Spleen (tissue), 11 donors: ENCODE data around the gene MUCL3. TPM values are rescaled to one million over a fixed set of nuclear protein-coding genes. Genes with fewer than 3 reads are reported as not detected.
"Not testable (repeated sequence)": the region's sequence is repeated elsewhere in the genome, so short reads cannot be mapped to it uniquely, and the experiment has no call there.

Experiments
- DNase-seq: peaks from one replicate; pipeline ENCODE4 v3.0.0-alpha.2; 2020
- H3K27ac ChIP-seq, 8 donors: fragments of 200-600 bp; sonication (generic) in 7 of 8; 1 replicate in 4 of 8; 2 replicates in 4 of 8; pipeline versions ENCODE4 v1.5.0 to v1.8.0; 2016 to 2021; ENCODE audit warnings: inconsistent platforms in 4 of 8, mild to moderate bottlenecking in 4 of 8, moderate library complexity in 1 of 8
- H3K27me3 ChIP-seq, 7 donors: fragments of 200-600 bp; sonication (generic) in 6 of 7; replicated peaks in 1 of 7; 1 replicate in 4 of 7; 2 replicates in 3 of 7; pipeline versions ENCODE4 v1.5.0 to v1.8.0; 2016 to 2021; ENCODE audit warnings: inconsistent platforms in 3 of 7, mild to moderate bottlenecking in 1 of 7
- H3K36me3 ChIP-seq, 6 donors: fragments of 200-600 bp; sonication (generic) in 5 of 6; 1 replicate in 4 of 6; 2 replicates in 2 of 6; pipeline versions ENCODE4 v1.5.0 to v1.8.0; 2016 to 2021; ENCODE audit warnings: inconsistent platforms in 2 of 6
- H3K4me1 ChIP-seq, 6 donors: fragments of 200-600 bp; sonication (generic) in 5 of 6; 1 replicate in 3 of 6; 2 replicates in 3 of 6; pipeline versions ENCODE4 v1.5.0 to v1.8.0; 2016 to 2021; ENCODE audit warnings: inconsistent platforms in 3 of 6
- H3K4me3 ChIP-seq, 8 donors: fragments of 200-600 bp; sonication (generic) in 7 of 8; 1 replicate in 4 of 8; 2 replicates in 4 of 8; pipeline versions ENCODE4 v1.5.0 to v1.8.0; 2016 to 2021; ENCODE audit warnings: inconsistent platforms in 4 of 8, mild to moderate bottlenecking in 4 of 8, moderate library complexity in 2 of 8
- H3K9me3 ChIP-seq, 8 donors: fragments of 200-600 bp; sonication (generic) in 7 of 8; 1 replicate in 4 of 8; 2 replicates in 4 of 8; pipeline versions ENCODE4 v1.5.0 to v1.8.0; 2016 to 2021; ENCODE audit warnings: inconsistent platforms in 4 of 8
- POLR2A ChIP-seq, 3 donors: fragments of 450-650 bp; IDR thresholded peaks; one replicate each; pipeline ENCODE4 v1.5.1; 2017; ENCODE audit warnings: antibody characterized with exemption in 3 of 3, mild to moderate bottlenecking in 1 of 3
- POLR2AphosphoS5 ChIP-seq, 3 donors: sonication (generic); formaldehyde crosslinking; IDR thresholded peaks; one replicate each; pipeline ENCODE4 v1.5.1; 2017; ENCODE audit warnings: antibody characterized with exemption in 3 of 3
- WGBS, 5 donors: extraction: QIAGEN DNeasy Blood & Tissue Kit in 3 of 5; methylation state at CpG; one replicate each; pipeline versions ENCODE4 v1.1.5 to v1.1.7; 2013 to 2018; 5-methylcytosine and 5-hydroxymethylcytosine counted together
- intact Hi-C: fragments of 100-400 bp; cut with DNase I; formaldehyde crosslinking; loops from one replicate; pipeline ENCODE4 v1.15.0; 2023; ENCODE audit warnings: low total_unique reads
- polyA plus RNA-seq, 3 donors: library from polyadenylated mRNA; stranded (reverse); fragments of 200-250 nt; gene quantifications; one replicate each; pipeline ENCODE4 v1.2.1, GENCODE V29; 2013
- total RNA-seq, 7 donors: library from RNA; depleted of rRNA in 3 of 7; stranded (reverse); fragments of >200 nt in 3 of 7; fragmentation: NEBNext Ultra II Directional in 4 of 7; extraction: Animal tissue kit (Norgen Biotek cat#: 25700) in 4 of 7; gene quantifications; one replicate each; pipeline versions ENCODE4 v1.1.0 to v1.2.1, GENCODE V29; 2016 to 2021
- TF ChIP-seq, protein P1 (sequence below), 11 experiments: fragments of 200-600 bp in 7 of 11; fragments of 450-650 bp in 4 of 11; sonication (generic) in 4 of 11; IDR thresholded peaks in 8 of 11; conservative IDR thresholded peaks in 3 of 11; 1 replicate in 7 of 11; 2 replicates in 4 of 11; pipeline versions ENCODE4 v1.4.0 to v1.8.0; 2016 to 2021; ENCODE audit warnings: antibody characterized with exemption in 11 of 11, inconsistent platforms in 4 of 11, mild to moderate bottlenecking in 1 of 11
- donor health status: healthy with polysubstance abuse.
- donor health status: DM: no; HTN: no; CAD: no; lungs with moderate emphysema.
- donor health status: DM: no; HTN: no; CAD: no.
- donor health status: Bipolar disorder and iron deficiency.
- donor health status: healthy.
- donor health status: DM: no; HTN: no; CAD: no.
- donor health status: DM: yes; HTN: yes; CAD: no.

Gene MUCL3
- total and polyA plus RNA-seq, 10 donors, result 0.03 TPM; not detected in 9

DNA sequence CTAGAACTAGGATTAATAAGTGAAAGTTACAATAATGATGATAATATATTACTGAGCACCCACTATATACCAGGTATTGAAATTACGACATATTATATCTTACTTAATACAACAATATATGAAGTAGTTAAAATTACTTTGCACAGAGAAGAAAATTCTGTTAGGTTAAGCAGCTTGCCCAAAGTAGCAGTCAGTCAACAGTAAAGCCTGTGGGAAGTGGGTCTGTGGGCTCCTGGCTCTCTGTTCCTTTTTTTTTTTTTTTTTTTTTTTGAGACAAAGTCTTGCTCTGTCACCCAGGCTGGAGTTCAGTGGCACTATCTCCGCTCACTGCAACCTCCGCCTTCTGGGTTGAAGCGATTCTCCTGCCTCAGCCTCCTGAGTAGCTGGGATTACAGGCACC, 37.5 kb upstream of the MUCL3 start:
- no peak for TF ChIP-seq POLR2AphosphoS5 (IDR thresholded peaks at IDR 0.05)
- no peak for TF ChIP-seq POLR2A (IDR thresholded peaks at IDR 0.05)
- TF ChIP-seq, protein P1, sequence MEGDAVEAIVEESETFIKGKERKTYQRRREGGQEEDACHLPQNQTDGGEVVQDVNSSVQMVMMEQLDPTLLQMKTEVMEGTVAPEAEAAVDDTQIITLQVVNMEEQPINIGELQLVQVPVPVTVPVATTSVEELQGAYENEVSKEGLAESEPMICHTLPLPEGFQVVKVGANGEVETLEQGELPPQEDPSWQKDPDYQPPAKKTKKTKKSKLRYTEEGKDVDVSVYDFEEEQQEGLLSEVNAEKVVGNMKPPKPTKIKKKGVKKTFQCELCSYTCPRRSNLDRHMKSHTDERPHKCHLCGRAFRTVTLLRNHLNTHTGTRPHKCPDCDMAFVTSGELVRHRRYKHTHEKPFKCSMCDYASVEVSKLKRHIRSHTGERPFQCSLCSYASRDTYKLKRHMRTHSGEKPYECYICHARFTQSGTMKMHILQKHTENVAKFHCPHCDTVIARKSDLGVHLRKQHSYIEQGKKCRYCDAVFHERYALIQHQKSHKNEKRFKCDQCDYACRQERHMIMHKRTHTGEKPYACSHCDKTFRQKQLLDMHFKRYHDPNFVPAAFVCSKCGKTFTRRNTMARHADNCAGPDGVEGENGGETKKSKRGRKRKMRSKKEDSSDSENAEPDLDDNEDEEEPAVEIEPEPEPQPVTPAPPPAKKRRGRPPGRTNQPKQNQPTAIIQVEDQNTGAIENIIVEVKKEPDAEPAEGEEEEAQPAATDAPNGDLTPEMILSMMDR (IDR thresholded peaks at IDR 0.05 in 8 of 11, conservative IDR thresholded peaks at IDR 0.05 in 3 of 11), result no peak
- Histone ChIP-seq H3K9me3 (no peaks in the 10 kb centered on the region), H3K4me1 (peaks cover 4 to 31% (median 11%) of the 10 kb centered on the region in 6 donors), H3K27me3 (no peaks in the 10 kb centered on the region), H3K36me3 (peaks cover 0 to 19% (median 13%) of the 10 kb centered on the region in 6 donors), H3K27ac (peak overlapping the region in 1 of 8 donors; percentile 8), H3K4me3 (no peak overlapping the region)
- 68 to 78% (median 70%) methylated on average over 4 of the region's 4 CpGs for WGBS, 5 donors
- no peak for DNase-seq
- intact Hi-C loops, result no loop called here

- H3K9me3 ChIP-seq, H3K27me3 ChIP-seq, DNase-seq, intact Hi-C loops: not testable (repeated sequence)
- peaks cover 0 to 30% (median 26%) of the 10 kb centered on the region in 6 donors for H3K36me3 ChIP-seq
- WGBS, 5 donors, result 48 to 68% (median 51%) methylated on average over 13 to 16 of the region's 16 CpGs
- peak overlapping the region; percentile 87 to 98 (median 92) for H3K4me3 ChIP-seq
- peak overlapping the region in 6 of 8 donors; percentile 29 to 78 (median 59) for H3K27ac ChIP-seq
- H3K4me1 ChIP-seq, result peaks cover 10 to 49% (median 23%) of the 10 kb centered on the region in 6 donors
Measured at GRCh38 chr6:30907290-30907757, 33.4 kb upstream of the MUCL3 start.

- Histone ChIP-seq H3K4me1 (peaks cover 10 to 46% (median 20%) of the 10 kb centered on the region in 6 donors), H3K27me3 (no peaks in the 10 kb centered on the region), H3K4me3 (peak within 1 kb of the TSS; percentile 87 to 98 (median 92)), H3K9me3 (no peaks in the 10 kb centered on the region), H3K36me3 (peaks cover 0 to 35% (median 26%) of the 10 kb centered on the region in 6 donors), H3K27ac (peak within 1 kb of the TSS in 7 of 8 donors; percentile 29 to 78 (median 51))
- 1 to 2% (median 1%) methylated on average over 37 to 49 of the region's 49 CpGs for WGBS, 5 donors
- TF ChIP-seq POLR2A (IDR thresholded peaks at IDR 0.05) (no peak), POLR2AphosphoS5 (IDR thresholded peaks at IDR 0.05) (peak; percentile 82 to 87 (median 83))
- TF ChIP-seq, protein P1 (IDR thresholded peaks at IDR 0.05 in 8 of 11, conservative IDR thresholded peaks at IDR 0.05 in 3 of 11), result no peak
- DNase-seq, result peak; percentile 99
- intact Hi-C loops, result no loop called here
Measured at GRCh38 chr6:30907758-30908591, 32.8 kb upstream of the MUCL3 start, which contains the start of gene GTF2H4. GTF2H4 (plus strand) TSS chr6:30908207.

DNA sequence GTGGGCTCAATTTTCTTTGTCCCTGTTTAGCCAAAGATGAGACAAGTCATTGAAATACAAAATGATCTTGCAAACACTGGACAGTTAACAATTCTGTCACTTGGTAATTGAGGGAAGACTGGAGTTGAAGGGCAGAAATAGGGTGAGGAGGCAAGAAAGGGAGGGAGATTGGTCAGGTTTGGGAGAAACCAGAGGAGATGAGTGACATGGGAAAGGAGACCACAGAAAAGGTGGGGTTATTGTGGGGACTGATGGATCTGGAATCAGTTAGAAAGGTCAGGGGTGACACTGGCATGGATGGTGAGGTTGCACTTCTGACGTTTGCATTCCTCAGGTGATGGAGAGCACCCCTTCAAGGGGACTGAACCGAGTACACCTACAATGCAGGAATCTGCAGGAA, 32.1 kb upstream of the MUCL3 start:
- Histone ChIP-seq H3K4me1 (peaks cover 17 to 46% (median 25%) of the 10 kb centered on the region in 6 donors), H3K27ac (peak overlapping the region in 4 of 8 donors; percentile 42 to 78 (median 70)), H3K4me3 (peak overlapping the region; percentile 87 to 98 (median 92)), H3K9me3 (no peaks in the 10 kb centered on the region), H3K36me3 (peaks cover 0 to 38% (median 26%) of the 10 kb centered on the region in 6 donors), H3K27me3 (no peaks in the 10 kb centered on the region)
- no peak for DNase-seq
- no peak for TF ChIP-seq POLR2A (IDR thresholded peaks at IDR 0.05)
- no peak for TF ChIP-seq POLR2AphosphoS5 (IDR thresholded peaks at IDR 0.05)
- TF ChIP-seq, protein P1 (IDR thresholded peaks at IDR 0.05 in 8 of 11, conservative IDR thresholded peaks at IDR 0.05 in 3 of 11), result no peak
- intact Hi-C loops, result no loop called here
- 28 to 43% (median 31%) methylated on average over 2 of the region's 2 CpGs for WGBS, 5 donors

- DNase-seq, result peak; percentile 72
- Histone ChIP-seq H3K4me1 (peaks cover 28 to 59% (median 39%) of the 10 kb centered on the region in 6 donors), H3K36me3 (peaks cover 0 to 38% (median 26%) of the 10 kb centered on the region in 6 donors)
- H3K27me3 ChIP-seq, H3K27ac ChIP-seq, H3K9me3 ChIP-seq, H3K4me3 ChIP-seq, intact Hi-C loops: not testable (repeated sequence)
- WGBS, 5 donors, result 91 to 97% (median 93%) methylated on average over 12 of the region's 12 CpGs
Measured at GRCh38 chr6:30910473-30910872, 30.3 kb upstream of the MUCL3 start.
